ENCODE results near the gene GLTPD2. TPM values are rescaled to one million over a fixed set of nuclear protein-coding genes. Genes with fewer than 3 reads are reported as not detected.
"Not testable (repeated sequence)": the region's sequence is repeated elsewhere in the genome, so short reads cannot be mapped to it uniquely, and the experiment has no call there.

Gene GLTPD2
- total RNA-seq, 1 donor from 2014 or later, result not detected

GRCh38 chr17:4823373-4824089 is 34.8 kb downstream of the GLTPD2 start:
- H3K27ac ChIP-seq, result no peak overlapping the region
- H3K4me3 ChIP-seq, result no peak overlapping the region
- intact Hi-C loops (cut with DNase I), result no loop called here
- peaks cover 9 to 36% of the 10 kb centered on the region in 2 donors for H3K36me3 ChIP-seq
- H3K27me3 ChIP-seq, result no peaks in the 10 kb centered on the region
- H3K9me3 ChIP-seq, result no peaks in the 10 kb centered on the region
- H3K4me1 ChIP-seq, result no peaks in the 10 kb centered on the region
- DNase-seq (ENCODE audit: low spot score in 2 of 2), result no peak
- no peak for TF ChIP-seq CTCF (IDR thresholded peaks at IDR 0.05)

- Histone ChIP-seq H3K36me3 (peaks cover 5 to 14% of the 10 kb centered on the region in 2 donors), H3K4me1 (no peaks in the 10 kb centered on the region), H3K4me3 (no peak overlapping the region), H3K27ac (no peak overlapping the region), H3K9me3 (no peaks in the 10 kb centered on the region), H3K27me3 (no peaks in the 10 kb centered on the region)
- no peak for DNase-seq (ENCODE audit: low spot score in 2 of 2)
- intact Hi-C loops (cut with DNase I), result no loop called here
- TF ChIP-seq CTCF (IDR thresholded peaks at IDR 0.05), result no peak
Measured at GRCh38 chr17:4827399-4827798, 38.6 kb downstream of the GLTPD2 start.

GRCh38 chr17:4832829-4833177 is 44.0 kb downstream of the GLTPD2 start:
- not testable (repeated sequence) for DNase-seq (ENCODE audit: low spot score in 2 of 2); H3K4me1 ChIP-seq; H3K9me3 ChIP-seq; H3K36me3 ChIP-seq; H3K27me3 ChIP-seq
- H3K27ac ChIP-seq, result peak overlapping the region; percentile 84 to 87
- intact Hi-C loops (cut with DNase I), result loop anchor here (1.0 kb wide), 1 partner anchor 43 kb away; no protein-coding TSS in a partner anchor
- peak overlapping the region; percentile 75 to 82 for H3K4me3 ChIP-seq

- intact Hi-C loops (cut with DNase I), result loop anchor here (1.0 kb wide), 1 partner anchor 43 kb away; no protein-coding TSS in a partner anchor
- DNase-seq (ENCODE audit: low spot score in 2 of 2), result peak; percentile 59 to 93
Measured at GRCh38 chr17:4833178-4833940, 44.6 kb downstream of the GLTPD2 start, which contains the start of gene MINK1. TSS of gene MINK1 (plus strand) at chr17:4833340. CDS start at chr17:4833584, 244 bp downstream.

GRCh38 chr17:4833941-4834680 is 45.3 kb downstream of the GLTPD2 start:
- DNase-seq (ENCODE audit: low spot score in 2 of 2), result peak in 1 of 2 donors; percentile 69
- TF ChIP-seq CTCF (IDR thresholded peaks at IDR 0.05), result no peak
- no peaks in the 10 kb centered on the region for H3K9me3 ChIP-seq
- H3K27me3 ChIP-seq, result no peaks in the 10 kb centered on the region
- H3K36me3 ChIP-seq, result no peaks in the 10 kb centered on the region
- peak overlapping the region; percentile 84 to 87 for H3K27ac ChIP-seq
- intact Hi-C loops (cut with DNase I), result loop anchor here (1.0 kb wide), 1 partner anchor 44 kb away; no protein-coding TSS in a partner anchor
- peaks cover 0 to 9% of the 10 kb centered on the region in 2 donors for H3K4me1 ChIP-seq
- H3K4me3 ChIP-seq, result peak overlapping the region; percentile 75 to 82

More at GRCh38 chr17:4833178-4833940, 44.6 kb downstream of the GLTPD2 start, which contains the start of gene MINK1:
- peak within 1 kb of the TSS; percentile 75 to 82 for H3K4me3 ChIP-seq
- no peaks in the 10 kb centered on the region for H3K36me3 ChIP-seq
- TF ChIP-seq CTCF (IDR thresholded peaks at IDR 0.05), result no peak
- no peaks in the 10 kb centered on the region for H3K9me3 ChIP-seq
- H3K27ac ChIP-seq, result peak within 1 kb of the TSS; percentile 84 to 87
- no peaks in the 10 kb centered on the region for H3K27me3 ChIP-seq
- H3K4me1 ChIP-seq, result peaks cover 0 to 9% of the 10 kb centered on the region in 2 donors
